ENCODE measurements around the gene TTPAL. TPM values are rescaled to one million over a fixed set of nuclear protein-coding genes. Genes with fewer than 3 reads are reported as not detected.
A peak's percentile ranks its signal among the peaks of the same experiment; 100 is the strongest.

Gene TTPAL
- total RNA-seq, 1 donor from 2014 or later: 2.8 TPM

- no peak for DNase-seq (ENCODE audit: low read depth in 2 of 2)
Measured at GRCh38 chr20:44439318-44439717, 36.4 kb upstream of the TTPAL start.

DNA sequence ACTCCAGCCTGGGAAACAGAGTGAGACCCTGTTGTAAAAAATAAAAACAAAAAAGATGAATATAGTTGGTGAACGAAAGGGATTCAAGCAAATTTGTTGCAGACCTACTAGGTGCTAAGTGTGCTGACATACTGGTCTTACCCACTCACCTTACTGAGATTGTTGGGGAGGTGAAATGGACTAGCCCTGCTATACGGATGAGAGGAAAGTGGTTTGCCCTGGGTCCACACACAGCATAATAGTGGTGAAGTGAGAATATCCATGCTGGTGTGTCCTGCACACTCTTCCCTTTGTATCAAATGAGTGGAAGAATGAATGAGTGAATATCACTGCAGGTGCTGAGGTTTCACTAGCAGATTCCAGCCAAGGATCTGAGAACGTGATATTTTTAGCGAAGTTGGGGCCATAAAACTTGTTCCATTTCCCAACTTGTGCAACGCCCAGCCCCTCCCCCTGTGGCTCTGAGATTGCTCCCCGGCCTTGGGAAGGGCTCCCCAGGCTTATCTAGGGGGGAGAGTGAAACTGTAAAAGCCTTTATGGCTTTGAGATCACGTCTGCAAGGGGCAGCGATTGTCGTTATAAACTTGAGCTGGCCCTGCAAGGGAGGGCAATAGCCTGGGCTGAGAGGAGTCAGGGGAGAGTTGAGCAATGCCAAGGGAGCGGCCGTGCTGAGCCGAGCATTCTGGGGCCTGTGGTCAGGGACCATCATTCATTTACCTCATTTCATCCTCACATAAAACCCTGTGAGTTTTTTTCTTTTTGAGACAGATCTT, 33.2 kb upstream of the TTPAL start:
- DNase-seq (ENCODE audit: low read depth in 2 of 2): no peak

DNA sequence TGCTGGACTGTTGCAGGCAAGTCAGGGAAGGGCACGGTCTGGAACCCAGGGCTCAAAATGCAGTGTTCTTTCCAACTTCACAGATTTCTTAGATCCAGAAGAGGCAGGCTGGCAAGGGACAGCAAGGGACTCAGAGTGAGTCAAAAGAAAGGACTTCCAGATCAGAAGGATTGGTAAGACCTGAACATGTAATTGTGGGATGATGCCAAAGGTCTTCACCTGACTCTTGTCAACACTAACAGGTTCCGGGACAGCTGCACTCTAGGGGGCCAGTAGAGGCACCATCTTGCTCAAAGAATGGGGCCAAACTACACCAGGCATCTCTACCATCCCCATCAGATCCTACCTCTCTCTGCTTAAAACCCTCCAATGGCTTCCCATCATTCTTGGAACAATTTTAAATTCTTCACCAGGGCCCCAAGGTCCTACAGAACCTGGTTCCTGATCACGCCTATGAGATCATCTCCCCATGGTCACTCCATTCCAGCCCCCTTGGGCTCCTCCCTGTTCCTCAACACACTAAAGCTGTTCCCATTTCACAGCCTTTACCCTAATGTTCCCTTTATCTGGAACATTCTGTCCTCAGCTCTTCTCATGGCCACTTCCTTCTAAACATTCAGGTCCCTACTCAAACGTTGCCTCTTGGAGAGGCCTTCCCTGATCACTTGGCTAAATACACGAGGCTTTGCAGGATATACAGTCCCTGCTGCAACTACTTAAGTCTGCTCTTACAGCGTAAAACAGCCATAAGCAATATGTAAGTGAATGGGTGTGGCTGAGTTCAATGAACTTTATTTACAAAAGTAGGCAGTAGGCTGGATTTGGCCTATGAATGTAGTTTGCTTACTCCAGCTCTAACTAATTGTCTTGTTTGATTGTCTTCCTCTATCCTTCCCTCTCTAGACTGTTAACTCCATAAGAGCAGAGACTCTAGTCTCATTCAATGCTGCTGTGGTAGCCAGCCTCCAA, 29.6 kb upstream of the TTPAL start:
- DNase-seq (ENCODE audit: low read depth in 2 of 2): no peak

- no peak for DNase-seq (ENCODE audit: low read depth in 2 of 2)
Measured at GRCh38 chr20:44447827-44448419, 27.8 kb upstream of the TTPAL start.

DNA sequence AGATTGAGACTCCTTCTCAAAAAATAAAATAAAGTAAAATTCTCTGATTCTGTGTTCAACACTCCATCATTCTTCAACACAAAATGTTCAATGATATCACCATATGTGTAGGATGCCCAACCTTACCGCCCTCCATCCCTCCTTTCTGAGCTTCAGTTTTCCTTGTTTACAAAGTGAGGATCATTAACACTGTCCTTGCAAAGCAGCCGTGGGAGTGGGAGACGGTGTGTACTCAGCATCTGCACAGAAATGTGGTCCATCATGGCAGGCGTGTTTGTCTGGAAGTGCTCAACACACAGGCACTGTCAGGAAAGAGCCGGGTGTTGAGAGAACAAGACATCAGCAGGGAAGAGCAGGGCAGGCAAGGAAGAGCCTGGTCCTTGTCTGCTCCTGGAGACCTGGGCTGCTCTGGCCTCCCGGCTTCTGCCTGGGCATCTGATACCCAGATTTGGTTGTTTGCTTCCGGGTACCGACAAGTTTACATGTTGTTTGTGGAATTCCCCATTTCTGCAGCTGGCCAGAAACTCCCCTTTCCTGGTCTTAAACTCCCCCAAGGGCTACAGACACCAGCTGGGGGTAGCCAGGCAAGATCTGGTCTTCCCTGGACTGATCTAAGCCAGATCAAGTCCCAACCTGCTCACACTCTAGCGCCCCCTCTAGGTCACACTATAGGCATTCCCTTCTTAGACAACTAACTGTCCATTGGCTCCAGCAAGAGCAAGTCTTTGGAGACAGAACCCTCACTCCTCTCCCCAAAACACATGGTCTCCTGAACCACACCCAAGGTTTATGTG, 26.7 kb upstream of the TTPAL start:
- DNase-seq (ENCODE audit: low read depth in 2 of 2): peak; percentile 4 to 17

DNA sequence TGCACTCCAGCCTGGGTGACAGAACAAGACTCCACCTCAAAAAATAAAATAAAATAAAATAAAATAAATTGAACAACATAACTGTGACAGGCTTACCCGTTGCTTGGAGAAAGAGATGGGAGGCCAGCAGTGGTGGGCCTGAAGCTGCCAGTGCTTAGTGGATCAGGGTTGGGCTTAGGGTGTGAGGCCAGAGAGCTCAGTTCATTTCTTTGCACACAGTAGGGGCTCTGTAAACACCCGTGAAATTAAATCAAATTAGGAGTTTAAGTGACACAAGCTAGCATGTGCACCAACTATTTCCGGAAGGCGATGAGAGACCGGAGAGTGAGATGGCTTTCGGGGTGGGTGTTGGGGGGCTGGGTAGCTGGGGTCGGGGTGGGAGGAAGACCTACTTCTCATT, 25.8 kb upstream of the TTPAL start:
- DNase-seq (ENCODE audit: low read depth in 2 of 2): no peak

DNA sequence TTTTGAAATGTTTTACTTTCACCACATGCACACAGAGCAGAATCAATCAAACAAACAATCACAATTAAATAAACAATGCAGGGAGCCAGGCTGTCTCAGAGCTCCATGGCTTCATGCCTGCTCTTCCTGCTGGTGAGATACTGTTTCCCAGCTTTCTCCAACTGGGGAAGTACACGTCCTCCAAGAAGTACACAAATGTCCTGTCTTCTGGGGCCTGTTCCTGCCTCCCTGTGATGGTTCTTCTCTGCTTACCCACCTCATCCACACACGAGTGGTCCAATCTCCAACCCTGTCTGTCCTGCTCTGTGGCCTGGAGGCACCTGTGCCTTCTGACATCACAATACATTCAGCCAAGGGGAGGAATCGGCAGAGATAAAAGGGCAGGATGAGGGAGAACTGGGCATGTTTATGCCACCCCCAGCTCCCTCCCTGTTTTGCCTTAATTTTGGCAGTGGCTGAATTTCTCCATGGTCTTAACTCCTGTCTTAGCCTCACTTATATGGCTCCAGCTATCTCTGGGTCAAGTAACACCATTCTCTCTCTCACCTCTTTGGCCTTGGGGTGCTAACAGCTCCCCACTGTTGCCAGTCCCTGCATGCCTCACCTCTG, 25.3 kb upstream of the TTPAL start:
- DNase-seq (ENCODE audit: low read depth in 2 of 2): no peak

DNA sequence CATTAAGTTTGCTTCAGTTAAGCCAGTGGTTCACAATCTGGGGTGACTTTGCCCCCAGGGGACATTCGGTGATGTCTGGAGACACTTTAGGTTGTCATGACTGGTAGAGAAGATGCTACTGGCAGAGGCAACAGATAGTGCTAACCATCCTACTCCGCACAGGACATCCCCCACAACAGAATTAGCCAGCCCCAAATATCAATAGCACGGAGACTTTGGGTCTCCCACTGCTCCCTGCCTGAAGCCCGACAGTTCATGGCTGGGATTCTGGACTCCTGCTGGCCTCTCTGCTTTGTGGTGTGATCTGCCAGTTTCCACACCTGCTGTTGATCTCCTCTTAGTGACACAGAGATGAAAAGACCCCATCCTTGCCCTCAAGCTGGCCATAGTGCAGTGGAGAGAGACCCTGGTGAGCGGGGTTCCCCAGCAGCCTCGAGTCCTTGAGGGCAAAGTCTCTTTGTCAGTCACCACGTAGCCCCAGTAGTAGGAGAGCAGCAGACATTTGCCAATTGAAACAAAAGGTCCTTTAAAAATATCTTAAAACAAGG, 24.7 kb upstream of the TTPAL start:
- no peak for DNase-seq (ENCODE audit: low read depth in 2 of 2)

DNA sequence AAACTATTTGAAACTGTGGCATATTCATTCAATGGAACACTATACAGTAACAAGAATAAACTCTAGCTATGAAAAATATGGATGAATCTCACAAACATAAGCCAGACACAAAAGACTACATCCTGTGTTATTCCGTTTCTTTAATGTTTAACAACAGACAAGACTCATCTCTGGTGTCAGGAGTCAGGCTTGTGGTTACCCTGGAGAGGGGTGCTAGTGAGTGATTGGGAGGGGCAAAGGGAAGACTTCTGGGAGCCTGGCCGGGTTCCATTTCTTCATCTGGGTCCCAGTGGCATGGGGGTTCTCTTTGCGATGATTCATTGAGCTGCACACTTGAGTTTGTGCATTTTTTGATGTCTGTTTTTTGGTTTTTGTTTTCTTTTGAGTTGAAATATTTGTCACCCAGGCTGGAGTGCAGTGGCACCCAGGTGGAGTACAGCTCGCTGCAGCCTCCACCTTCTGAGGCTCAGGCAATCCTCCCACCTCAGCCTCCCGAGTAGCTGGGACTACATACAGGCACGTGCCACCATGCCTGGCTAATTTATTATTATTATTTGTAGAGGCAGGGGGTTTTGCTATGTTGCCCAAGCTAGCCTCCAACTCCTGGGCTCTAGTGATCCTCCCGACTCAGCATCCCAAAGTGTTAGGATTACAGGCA, 21.2 kb upstream of the TTPAL start:
- no peak for DNase-seq (ENCODE audit: low read depth in 2 of 2)

- no peak for DNase-seq (ENCODE audit: low read depth in 2 of 2)
Measured at GRCh38 chr20:44455126-44455525, 20.5 kb upstream of the TTPAL start.

- no peak for DNase-seq (ENCODE audit: low read depth in 2 of 2)
Measured at GRCh38 chr20:44456611-44457010, 19.1 kb upstream of the TTPAL start.

DNA sequence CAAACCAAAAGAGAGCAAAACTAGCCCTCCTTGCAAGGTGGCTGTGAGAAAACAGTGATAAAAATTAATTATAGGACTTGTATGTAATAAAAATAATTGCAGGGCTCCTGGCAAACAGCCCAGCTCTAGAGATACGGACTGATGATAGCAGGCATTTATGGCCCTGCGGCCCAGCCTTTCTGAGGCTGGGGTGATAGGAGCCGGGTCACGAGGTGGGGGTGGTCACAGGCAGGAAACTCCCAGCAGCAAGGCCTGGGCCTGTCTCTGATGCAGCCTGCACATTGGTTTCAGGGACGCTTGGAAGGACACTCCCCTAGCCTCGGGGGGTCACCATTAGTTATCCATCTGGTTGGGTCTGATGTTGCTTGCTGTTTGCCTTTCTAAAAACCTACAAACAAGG, 18.7 kb upstream of the TTPAL start:
- DNase-seq (ENCODE audit: low read depth in 2 of 2): no peak

GRCh38 chr20:44459271-44459670, 16.4 kb upstream of the TTPAL start:
- DNase-seq (ENCODE audit: low read depth in 2 of 2): no peak

- peak; percentile 17 to 29 for DNase-seq (ENCODE audit: low read depth in 2 of 2)
Measured at GRCh38 chr20:44460795-44461141, 14.9 kb upstream of the TTPAL start.

- DNase-seq (ENCODE audit: low read depth in 2 of 2): no peak
Measured at GRCh38 chr20:44461142-44461802, 14.4 kb upstream of the TTPAL start.

DNA sequence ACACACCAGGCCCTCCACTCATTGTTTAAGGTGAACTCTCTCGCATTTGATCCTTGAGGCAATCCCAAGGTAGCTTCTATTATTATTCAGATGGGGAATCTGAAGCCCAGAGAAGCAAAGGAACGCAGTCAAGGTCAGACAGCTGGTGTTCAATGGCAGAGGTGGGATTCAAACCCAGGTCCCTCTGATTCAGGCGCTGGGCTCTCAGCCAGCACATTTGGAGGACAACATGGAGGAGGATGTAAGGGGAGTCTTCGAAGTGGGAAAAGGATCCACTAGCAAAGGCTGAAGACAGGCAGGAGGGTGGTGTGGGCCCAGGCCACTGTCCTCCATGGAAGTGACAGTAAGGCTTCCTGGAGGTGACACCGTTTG, 13.9 kb upstream of the TTPAL start:
- DNase-seq (ENCODE audit: low read depth in 2 of 2): no peak

- no peak for DNase-seq (ENCODE audit: low read depth in 2 of 2)
Measured at GRCh38 chr20:44463466-44463865, 12.2 kb upstream of the TTPAL start.

DNA sequence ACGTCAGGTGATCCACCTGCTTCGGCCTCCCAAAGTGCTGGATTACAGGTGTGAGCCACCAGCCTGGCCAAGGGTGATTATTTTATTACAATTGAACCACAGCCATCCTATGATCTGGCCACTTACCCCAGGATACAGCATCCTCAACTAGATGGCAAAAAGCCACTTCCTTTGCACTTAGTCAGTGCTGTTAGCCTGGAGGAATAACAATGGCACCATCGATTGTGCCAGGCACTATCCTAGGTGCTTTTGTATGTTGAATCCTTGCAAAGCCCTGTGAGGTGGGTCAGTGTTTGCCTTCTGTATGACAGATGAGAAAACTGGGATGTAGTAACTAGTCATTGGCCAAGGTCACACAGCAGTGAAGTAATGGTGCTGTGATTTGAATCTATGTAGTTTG, 11.2 kb upstream of the TTPAL start:
- DNase-seq (ENCODE audit: low read depth in 2 of 2): no peak

GRCh38 chr20:44465001-44465560, 10.6 kb upstream of the TTPAL start:
- DNase-seq (ENCODE audit: low read depth in 2 of 2): no peak

All from lung microvascular endothelial cell (primary cell).